HG02571 (cell line): Measurements from ENCODE around the gene PRDM16.

ENCODE experiments used
- ATAC-seq: cut with Tn5 transposase; IDR thresholded peaks from one replicate; pipeline ENCODE4 v1.9.1; 2021; ENCODE audit warnings: mild to moderate bottlenecking, moderate library complexity; ENCODE audit not compliant: unreplicated experiment

The PRDM16 gene

DNA sequence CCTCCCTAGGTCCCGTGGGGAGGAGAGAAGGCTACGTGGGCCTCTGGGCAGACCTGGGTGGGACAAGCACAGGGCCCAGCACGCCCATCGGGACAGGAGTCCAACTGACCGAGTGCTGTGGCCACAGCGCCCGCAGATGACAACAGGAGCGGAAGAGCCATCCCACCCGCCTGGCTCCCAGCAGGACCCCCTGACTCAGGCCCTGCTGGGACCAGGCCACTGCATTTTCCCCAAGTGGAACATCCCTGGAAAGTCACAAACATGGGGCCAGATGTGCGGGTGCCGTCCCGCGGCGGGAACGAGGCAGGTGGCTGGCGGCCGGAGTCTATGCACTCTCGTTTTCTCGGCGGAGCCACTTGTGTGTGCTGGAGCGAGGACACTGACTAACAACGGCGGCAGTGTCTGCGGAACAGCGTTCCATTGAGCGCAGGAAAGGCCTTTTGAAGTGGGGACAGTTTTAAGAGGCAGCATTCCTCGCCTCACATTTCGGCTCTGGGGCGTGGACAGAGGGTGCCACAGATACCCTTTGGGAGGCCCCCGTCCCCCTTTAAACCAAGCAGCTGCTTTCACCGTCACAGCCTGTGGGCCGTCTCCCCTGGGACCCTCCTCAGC is 291.7 kb downstream of the PRDM16 start:
- ATAC-seq: no peak

- no peak for ATAC-seq
Observed at GRCh38 chr1:3363023-3363422, 294.0 kb downstream of the PRDM16 start.

GRCh38 chr1:3363756-3364155 is 294.8 kb downstream of the PRDM16 start:
- no peak for ATAC-seq

- no peak for ATAC-seq
Observed at GRCh38 chr1:3364551-3364950, 295.5 kb downstream of the PRDM16 start.

DNA sequence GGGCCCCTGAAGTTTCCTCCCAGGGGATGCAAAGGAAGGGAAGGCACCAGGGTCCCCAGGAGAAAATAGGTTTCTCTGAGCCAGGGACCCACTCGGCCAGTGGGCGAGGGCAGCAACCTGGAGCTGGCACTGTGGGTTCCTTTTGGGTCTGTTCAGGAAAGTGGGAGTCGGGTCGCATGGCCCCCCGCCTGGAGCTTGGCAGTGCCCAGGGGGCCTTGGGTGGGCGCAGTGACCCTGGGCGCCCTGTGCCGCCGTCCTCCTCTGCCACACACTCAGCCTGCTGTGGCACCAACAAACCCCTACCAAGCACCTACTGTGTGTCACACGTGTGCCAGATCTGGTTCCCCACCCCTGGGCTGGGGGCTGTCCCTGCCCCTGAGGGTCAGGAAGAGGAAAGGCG is 296.0 kb downstream of the PRDM16 start:
- no peak for ATAC-seq

- no peak for ATAC-seq
Observed at GRCh38 chr1:3365523-3366125, 296.6 kb downstream of the PRDM16 start.

DNA sequence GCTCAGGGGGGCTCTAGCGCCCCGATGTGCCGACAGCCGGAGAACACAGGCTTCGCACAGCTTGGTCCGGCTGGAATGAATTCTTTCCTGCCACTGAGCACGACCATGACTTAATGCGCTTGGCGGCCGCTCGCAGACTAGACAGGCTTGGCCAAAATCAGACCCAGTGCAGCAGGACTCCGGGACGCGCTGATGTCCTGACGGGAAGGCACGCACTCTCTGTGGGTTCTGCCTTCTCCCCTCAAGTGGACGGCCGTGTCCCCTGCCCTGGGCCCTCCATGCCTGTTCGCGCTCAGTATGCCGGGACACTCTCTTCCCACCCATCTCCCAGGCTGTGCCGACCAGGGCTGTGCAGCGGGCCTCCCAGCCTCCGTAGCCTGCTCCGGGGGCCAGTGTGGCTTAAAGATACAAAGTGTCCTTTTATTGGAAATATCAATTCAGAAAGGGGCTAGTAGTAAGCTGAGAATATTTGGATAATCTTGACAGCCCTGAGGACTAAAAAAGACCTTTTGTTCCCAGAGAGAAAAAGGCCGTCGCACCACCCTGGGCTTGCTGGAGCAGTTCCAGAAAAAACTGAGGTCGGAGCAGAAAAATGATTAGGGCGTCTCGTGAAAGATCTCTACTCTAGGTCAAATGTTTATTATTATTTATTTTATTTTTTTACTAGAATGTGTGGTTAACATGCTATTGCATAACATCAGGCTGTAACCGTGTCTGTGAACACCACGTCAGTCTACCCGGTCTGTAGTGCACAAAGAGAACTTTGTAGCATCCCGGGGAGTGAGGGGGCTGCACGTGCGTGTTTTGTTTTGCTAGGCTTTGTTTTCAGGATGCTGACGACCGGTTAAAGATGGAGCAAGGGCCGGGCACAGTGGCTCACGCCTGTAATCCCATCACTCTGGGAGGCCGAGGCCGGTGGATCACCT is 297.4 kb downstream of the PRDM16 start:
- ATAC-seq: no peak

DNA sequence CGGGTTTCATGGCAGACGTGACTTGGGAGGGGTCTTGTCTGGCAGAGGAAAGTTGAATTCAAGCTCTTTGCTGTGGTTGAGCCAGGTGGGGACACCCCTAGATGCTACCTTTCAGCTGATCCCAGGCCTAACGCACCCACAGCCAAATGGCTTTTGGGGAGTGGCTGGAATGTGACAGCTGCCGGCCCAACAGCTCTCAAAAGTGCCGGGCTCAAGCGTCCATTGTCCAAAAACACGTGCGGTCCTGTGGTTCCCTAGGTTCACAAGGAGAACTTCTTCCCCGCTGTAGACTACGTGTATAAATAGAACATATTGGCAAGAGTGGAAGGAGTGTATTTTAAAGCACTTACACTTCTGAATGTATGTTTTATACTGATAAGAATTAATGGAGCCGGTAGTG is 298.4 kb downstream of the PRDM16 start:
- no peak for ATAC-seq

DNA sequence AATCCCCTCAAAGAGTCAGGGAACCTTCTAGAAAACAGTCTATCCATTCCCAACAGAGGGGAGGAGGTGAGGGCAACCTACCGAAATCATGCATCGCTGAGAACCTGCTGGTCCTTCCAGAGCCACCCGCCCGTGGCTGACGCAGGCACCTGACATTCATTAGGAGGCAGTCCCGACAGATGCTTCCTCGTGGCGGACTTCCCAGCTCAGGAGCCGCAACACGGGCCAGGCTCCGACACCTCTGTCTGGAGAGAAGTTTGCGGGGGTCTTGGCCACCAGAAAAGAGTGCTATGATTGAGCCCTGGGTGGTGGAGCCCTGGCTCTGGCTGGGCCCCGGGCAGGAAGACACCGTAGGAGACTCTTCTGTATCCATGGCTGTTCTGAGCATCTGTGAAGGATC is 299.1 kb downstream of the PRDM16 start:
- no peak for ATAC-seq

DNA sequence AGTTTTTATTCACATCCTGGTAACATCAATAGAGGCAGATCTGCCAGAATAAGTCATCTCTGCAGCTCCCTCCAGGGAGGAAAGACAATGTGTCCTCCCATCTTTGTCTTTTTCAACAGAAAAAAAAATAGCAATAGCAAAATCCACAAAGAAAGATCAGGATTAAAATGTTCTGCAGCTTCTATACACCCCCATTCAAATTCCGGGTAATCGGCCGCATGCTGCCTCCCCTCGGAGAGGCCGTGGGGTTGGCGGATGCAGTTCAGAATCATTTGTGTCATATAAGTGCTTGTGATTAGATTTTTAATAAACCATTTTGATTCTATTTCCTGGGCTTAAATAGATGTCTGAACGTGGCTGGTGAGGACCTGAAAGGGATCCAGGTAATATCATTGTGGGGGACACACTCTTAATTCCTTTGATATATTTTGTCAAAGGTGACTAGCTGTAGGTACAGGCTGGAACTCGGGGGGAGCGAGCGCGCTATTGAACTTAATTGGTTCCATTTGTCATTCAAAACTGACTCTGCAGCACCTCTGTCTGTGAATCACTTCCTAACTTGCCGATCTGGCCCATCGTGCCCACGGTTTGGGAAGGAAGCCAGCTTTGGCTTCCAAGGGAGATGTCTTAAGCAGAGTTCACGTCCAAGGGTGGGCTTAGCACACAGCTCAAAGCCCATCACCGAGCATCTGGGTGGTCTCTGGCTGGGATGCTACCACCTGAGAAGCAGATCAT is 299.9 kb downstream of the PRDM16 start:
- ATAC-seq: no peak

DNA sequence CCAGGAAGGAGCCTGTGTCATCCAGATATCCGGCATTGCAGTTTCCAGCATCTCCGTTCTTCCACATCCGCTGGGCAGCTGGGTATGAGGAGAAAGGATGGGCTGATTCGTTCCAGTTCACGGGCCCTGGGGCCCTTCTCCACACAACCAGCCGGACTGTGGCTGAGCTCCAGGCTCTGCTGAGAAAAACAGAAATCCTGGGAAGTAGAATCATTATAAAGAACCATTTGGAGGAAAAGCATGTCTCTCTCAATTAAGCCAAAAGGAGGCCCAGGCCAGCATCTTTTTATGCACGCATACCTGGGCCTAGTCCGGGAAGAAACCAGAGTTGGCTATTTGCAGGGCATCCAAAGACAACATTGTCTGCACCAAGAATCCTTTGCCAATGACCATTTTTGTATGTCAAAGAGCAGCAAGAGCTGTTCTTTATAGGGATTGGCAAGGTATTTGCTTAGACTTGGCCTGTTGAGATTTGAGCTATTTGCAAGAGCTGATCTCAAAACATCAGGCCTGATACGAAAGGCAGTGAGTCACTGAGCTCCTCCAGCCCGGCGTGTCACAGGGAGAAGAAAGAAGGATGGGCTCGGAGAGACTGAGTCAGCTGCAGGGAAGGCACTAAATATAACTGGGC is 300.6 kb downstream of the PRDM16 start:
- ATAC-seq: no peak

- ATAC-seq: no peak
Observed at GRCh38 chr1:3370856-3371703, 302.1 kb downstream of the PRDM16 start.

- no peak for ATAC-seq
Observed at GRCh38 chr1:3372317-3372716, 303.3 kb downstream of the PRDM16 start.

GRCh38 chr1:3373175-3373574 is 304.2 kb downstream of the PRDM16 start:
- ATAC-seq: no peak

- no peak for ATAC-seq
Observed at GRCh38 chr1:3373700-3374405, 304.9 kb downstream of the PRDM16 start.

DNA sequence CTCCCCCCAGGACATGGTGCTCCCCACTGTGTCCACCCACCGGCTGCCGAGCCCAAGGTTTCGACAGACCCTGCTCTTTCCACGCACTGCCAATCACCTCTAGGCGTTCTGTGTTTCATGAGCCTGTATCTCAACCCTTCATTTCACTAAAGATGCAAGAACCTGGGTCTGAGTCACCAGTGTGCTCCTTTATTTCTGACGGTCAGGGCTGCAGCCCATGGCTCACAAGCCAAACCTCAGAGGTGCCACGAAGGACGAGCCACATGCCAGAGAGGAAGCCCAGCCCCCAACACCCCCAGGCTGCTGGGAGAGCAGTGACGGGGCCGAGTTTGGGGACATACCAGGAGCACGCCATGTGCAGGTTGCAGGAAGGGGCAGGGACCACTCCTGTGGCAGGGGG is 306.2 kb downstream of the PRDM16 start:
- ATAC-seq: no peak

DNA sequence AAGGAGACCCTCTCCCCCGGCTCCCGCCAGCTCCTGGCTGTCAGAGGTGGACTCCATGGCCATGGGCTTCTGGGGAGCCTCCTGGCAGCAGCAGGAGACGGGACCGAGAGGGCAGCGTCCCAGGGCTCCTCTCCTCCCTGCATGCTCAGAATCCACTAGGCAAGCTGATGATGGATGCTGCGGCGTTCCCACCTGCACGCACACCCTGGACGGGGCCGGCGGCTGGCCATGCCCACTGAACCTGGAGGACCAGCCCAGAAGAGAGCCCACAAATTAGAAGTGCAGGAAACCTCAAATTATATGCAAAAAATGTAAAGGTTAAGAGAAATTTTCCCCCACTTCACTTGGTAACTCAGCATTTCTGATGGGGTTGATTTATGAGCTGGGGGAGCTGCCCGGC is 308.2 kb downstream of the PRDM16 start:
- ATAC-seq: no peak

- ATAC-seq: no peak
Observed at GRCh38 chr1:3377604-3378279, 308.7 kb downstream of the PRDM16 start.
